Measurements from ENCODE around the gene MARCHF5. TPM values are rescaled to one million over a fixed set of nuclear protein-coding genes. Genes with fewer than 3 reads are reported as not detected.
"Not testable (repeated sequence)": the region's sequence is repeated elsewhere in the genome, so short reads cannot be mapped to it uniquely, and the experiment has no call there.

Gene MARCHF5
- total RNA-seq, 1 experiment from 2014 or later, result 6.7 TPM

DNA sequence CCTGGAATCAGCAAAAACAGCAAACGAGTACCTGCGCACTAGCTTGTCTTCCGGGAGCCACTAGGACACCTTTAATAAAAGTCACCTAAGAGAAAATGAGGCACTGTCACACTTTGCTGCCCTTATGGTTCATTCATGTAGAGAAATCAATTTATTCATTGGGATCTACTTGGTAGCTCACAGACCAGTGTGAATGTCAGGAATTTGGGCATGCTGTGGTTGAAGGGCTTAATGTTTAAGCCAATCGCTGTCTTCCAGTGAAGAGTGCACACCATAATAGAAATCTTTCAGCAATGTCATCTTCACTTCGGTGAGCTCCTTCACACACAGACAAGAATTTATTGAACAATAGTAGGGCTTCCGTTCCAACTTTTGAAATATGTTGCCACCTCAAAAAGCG lies 65.1 kb downstream of the MARCHF5 start:
- in situ Hi-C loops (cut with HindIII; ENCODE audit: low pct_unique_long_range_greater_than_20kb, low sequenced_read_pairs), result no loop called here
- DNase-seq (ENCODE audit: low read depth, low spot score), result no peak

DNA sequence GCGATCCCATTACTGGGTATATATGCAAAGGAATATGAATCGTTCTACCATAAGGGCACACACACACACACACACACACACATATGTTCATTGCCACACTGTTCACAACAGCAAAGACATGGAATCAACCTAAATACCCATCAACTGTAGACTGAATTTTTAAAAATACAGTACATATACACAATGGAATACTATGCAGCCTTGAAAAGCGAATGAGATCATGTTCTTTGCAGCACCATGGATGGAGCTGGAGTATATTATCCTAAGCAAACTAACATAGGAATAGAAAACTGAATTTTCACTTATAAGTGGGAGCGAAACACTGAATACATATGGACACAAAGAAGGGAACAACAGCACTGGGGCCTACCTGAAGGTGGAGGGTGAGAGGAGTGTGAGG lies 72.5 kb downstream of the MARCHF5 start:
- DNase-seq (ENCODE audit: low read depth, low spot score), result no peak
- in situ Hi-C loops (cut with HindIII; ENCODE audit: low pct_unique_long_range_greater_than_20kb, low sequenced_read_pairs), result no loop called here

DNA sequence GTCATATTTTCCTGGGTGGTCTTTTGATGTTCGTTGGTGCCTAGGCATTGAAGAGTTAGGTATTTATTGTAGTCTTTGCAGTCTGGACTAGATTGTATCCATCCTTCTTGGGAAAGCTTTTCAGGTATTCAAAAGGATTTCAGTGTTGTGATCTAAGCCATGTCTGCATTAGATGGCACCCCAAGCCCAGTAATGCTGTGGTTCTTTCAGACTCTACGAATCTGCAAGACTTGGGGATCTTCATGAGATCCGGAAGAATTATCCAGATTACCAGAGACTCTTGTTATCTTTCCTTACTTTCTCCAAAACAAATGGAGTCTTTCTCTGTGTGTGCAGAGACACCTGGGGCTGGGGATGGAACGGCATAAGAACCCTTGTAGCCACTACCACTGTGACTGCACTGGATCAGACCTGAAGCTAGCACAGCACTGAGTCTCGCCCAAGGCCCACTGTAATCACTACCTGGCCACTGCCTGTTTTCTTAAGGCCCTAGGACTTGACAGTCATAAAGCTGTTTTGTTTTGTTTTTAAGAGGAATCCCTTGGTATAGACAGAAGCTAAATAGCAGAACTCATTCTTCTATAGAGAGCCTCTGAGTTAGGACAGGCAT lies 75.5 kb downstream of the MARCHF5 start:
- in situ Hi-C loops (cut with HindIII; ENCODE audit: low pct_unique_long_range_greater_than_20kb, low sequenced_read_pairs), result no loop called here
- peak; percentile 23 for DNase-seq (ENCODE audit: low read depth, low spot score)

DNA sequence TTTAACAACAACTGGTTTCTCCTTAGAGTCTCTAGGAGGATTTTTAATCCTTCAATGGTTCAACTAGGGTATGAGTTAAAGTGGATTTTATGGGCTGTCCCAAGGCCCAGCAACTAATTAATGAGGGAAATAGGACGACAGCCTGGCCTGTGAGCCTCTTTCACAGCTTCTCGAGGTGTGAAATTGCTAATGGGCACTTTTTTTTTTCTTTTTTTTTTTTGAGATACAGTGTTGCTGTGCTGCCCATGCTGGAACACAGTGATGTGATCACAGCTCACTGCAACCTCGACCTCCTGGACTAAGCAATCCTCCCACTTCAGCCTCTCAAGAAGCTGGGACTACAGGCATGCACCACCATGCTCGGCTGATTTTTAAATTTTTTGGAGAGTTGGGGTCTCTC lies 87.0 kb downstream of the MARCHF5 start:
- DNase-seq (ENCODE audit: low read depth, low spot score), result no peak
- in situ Hi-C loops (cut with HindIII; ENCODE audit: low pct_unique_long_range_greater_than_20kb, low sequenced_read_pairs), result no loop called here

DNA sequence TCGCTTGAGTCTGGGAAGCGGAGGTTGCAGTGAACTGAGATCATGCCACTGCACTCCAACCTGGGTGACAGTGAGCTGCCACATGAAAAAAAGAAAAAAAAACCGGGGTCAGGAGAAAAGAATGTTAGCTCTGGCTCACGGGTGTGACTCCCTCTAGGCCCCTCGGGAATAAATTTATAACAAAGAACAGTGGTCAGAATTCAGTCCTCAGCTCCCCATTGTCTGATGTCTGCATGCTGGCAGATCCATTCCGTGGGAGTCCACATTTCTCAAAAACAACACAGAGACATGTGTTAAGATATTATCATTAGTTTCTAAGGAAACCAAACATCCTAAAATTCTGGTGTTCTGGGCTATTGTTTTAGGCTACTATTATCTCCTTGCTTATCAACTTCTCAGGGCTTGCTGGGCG lies 90.6 kb downstream of the MARCHF5 start:
- in situ Hi-C loops (cut with HindIII; ENCODE audit: low pct_unique_long_range_greater_than_20kb, low sequenced_read_pairs), result no loop called here

DNA sequence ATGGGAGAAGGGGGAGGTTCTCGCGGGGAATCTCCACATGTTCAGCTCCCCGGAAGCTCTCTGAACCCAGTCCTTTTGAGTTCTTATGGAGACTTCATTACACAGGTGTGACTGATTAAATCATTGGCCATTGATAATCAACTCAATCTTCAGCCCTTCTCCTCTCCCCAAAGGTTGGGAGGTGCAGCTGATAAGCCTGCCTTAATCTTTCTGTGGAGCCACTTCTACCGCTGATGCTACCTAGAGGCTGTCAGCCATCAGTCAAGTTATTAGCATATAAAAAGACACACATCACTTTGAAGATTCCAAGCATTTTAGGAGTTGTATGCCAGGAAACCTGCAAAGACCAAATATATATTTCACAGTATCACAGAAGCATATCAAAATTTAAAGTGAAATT lies 91.7 kb downstream of the MARCHF5 start:
- in situ Hi-C loops (cut with HindIII; ENCODE audit: low pct_unique_long_range_greater_than_20kb, low sequenced_read_pairs), result no loop called here
- DNase-seq (ENCODE audit: low read depth, low spot score), result no peak

More for the DNA sequence above, 90.6 kb downstream of the MARCHF5 start:
- no peak for DNase-seq (ENCODE audit: low read depth, low spot score)

DNA sequence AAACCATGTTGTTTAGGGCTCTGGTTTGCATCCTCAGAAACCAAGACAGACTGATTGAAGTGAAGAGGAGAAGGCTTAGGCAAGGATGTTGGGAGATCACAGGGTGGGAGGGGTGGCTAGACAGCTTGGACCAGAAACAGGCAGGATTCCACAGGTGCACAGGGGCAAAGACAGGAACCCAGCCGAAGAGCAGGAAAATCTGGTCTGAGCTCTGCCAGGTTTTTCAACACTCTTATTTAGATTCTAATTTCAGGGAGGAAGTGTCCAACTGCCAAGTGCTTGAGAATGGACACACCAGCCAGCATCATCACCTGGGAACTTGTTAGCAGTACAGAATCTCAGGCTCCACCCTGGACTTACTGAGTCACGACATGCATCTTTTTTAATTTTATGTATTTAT lies 93.8 kb downstream of the MARCHF5 start:
- DNase-seq (ENCODE audit: low read depth, low spot score), result no peak
- in situ Hi-C loops (cut with HindIII; ENCODE audit: low pct_unique_long_range_greater_than_20kb, low sequenced_read_pairs), result no loop called here

DNA sequence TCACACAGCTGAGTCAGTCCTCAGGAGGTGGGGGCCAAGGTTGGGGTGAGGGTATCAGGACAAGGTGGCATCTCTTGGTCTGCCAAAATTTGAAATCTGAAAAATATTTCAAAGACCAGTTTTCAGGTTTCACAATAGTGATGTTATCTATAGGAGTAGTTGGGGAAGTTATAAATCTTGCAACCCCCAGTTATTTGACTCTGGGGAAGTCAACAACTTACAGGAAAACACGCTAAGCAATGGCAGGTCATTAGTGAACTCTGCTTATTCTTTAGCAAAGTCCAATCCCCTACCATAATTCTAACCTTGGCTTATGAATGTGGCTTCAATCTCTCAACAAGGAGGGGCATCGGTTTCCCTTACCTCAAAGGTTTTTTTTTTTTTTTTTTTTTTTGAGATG lies 94.9 kb downstream of the MARCHF5 start:
- DNase-seq (ENCODE audit: low read depth, low spot score), result no peak
- in situ Hi-C loops (cut with HindIII; ENCODE audit: low pct_unique_long_range_greater_than_20kb, low sequenced_read_pairs), result no loop called here

DNA sequence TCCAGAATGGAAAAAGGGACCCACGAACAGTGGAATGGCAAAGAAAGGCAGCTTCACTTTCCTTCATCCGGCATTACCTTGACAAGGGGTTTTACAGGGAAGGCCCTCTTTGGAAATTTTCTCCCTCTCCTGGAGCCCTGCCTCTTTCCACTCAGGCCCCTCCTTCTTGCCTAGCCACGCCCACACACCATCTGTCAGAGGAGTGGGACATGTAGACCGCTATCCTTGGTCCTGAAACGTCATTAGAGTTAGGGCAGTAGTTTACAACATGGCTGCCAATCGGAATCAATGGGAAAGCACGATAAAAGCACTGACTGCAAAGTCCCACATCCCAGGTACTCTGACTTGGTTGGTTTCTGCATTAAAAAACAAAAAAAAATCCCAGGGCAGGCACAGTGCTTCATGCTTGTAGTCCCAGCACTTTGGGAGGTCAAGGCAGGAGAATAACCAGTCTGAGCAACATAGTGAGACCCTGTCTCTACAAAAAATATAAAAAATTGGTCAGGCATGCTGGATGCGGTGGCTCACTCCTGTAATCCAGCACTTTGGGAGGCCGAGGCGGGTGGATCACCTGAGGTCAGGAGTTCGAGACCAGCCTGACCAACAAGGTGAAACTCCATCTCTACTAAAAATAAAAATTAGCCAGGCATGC lies 96.4 kb downstream of the MARCHF5 start:
- DNase-seq (ENCODE audit: low read depth, low spot score), result peak; percentile 85
- in situ Hi-C loops (cut with HindIII; ENCODE audit: low pct_unique_long_range_greater_than_20kb, low sequenced_read_pairs), result no loop called here

DNA sequence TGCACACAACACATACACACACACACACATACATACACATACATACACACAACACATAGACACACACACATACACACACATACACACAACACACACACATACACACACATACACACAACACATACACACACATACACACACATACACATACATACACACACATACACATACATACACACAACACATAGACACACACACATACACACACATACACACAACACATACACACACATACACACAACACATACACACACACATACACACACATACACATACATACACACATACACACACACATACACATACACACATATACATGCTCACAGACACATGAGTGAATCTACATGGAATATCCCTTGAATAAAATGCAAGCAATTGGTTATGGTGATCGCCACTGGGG lies 102.2 kb downstream of the MARCHF5 start:
- DNase-seq (ENCODE audit: low read depth, low spot score); in situ Hi-C loops (cut with HindIII; ENCODE audit: low pct_unique_long_range_greater_than_20kb, low sequenced_read_pairs): not testable (repeated sequence)

DNA sequence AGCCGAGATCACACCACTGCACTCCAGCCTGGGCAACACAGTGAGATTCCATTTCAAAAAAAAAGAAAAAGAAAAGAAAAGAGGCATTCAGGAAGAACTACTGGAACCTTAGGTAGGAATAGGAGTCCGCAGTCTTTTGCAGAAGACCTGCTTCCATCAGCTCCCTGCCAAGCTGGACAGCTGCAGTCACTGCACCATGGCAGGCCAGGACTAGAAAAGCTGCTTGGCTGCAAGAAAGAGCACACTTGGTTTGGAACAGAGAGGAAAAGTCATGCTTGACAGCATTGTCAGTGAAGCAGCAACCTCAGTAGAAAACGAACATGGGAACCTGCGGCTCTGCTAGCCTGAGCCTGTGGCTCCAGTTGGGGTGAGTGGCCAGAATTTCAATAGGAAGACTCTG lies 104.3 kb downstream of the MARCHF5 start:
- no peak for DNase-seq (ENCODE audit: low read depth, low spot score)
- in situ Hi-C loops (cut with HindIII; ENCODE audit: low pct_unique_long_range_greater_than_20kb, low sequenced_read_pairs), result no loop called here

DNA sequence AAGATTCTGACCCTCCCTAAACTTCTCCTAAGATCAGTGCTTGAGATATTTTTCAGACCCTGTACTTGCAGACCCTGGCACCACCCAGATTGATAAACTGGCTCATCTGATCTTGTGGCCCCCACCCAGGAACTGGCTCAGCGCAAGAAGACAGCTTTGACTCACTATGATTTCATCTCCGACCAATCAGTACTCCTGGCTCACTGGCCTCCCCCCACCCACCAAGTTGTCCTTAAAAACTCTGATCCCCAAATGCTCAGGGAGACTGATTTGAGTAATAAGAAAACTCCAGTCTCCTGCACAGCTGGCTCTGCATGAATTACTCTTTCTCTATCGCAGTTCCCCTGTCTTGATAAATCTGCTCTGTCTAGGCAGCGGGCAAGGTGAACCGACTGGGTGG lies 111.3 kb downstream of the MARCHF5 start:
- DNase-seq (ENCODE audit: low read depth, low spot score); in situ Hi-C loops (cut with HindIII; ENCODE audit: low pct_unique_long_range_greater_than_20kb, low sequenced_read_pairs): not testable (repeated sequence)

Small RNA genes lying within 50 kb of the gene (small RNA-seq; reads per million reads assigned to genes)
- gene RF00019 (0 reads per million in 2 experiments), gene RNY3P12 (0 reads per million in 2 experiments)

Other genes with a start within 250 kb of the MARCHF5 start
- 0.29 and 0.58 TPM in 2 replicates for gene CPEB3, start 89 bp upstream of the MARCHF5 start, total RNA-seq (2014; rRNA removed; shearing (Covaris generic))